Thymus (tissue), 11 donors: ENCODE measurements around the gene PAQR6. TPM values are rescaled to one million over a fixed set of nuclear protein-coding genes. Genes with fewer than 3 reads are reported as not detected.
"Not testable (repeated sequence)": the region's sequence is repeated elsewhere in the genome, so short reads cannot be mapped to it uniquely, and the experiment has no call there.

Experiments used
- DNase-seq, 9 donors: peaks; one replicate each; pipeline ENCODE4 v3.0.0-alpha.2; 2013; ENCODE audit warnings: low spot score in 9 of 9, low read depth in 6 of 9, missing footprints in 1 of 9
- H3K27ac ChIP-seq, 2 donors: one replicate each; pipeline ENCODE4 v1.5.1; 2013; ENCODE audit warnings: control low read depth in 1 of 2, low read depth in 1 of 2, low read length in 1 of 2, mild to moderate bottlenecking in 1 of 2, moderate library complexity in 1 of 2
- H3K27me3 ChIP-seq, 2 donors: one replicate each; pipeline ENCODE4 v1.5.1; 2013; ENCODE audit warnings: low read length in 1 of 2; ENCODE audit not compliant: control insufficient read depth in 2 of 2, insufficient read depth in 1 of 2
- H3K36me3 ChIP-seq, 2 donors: one replicate each; pipeline ENCODE4 v1.5.1; 2013; ENCODE audit warnings: low read length in 1 of 2, mild to moderate bottlenecking in 1 of 2, moderate library complexity in 1 of 2; ENCODE audit not compliant: control insufficient read depth in 2 of 2, insufficient read depth in 2 of 2
- H3K4me1 ChIP-seq, 2 donors: one replicate each; pipeline ENCODE4 v1.5.1; 2013; ENCODE audit warnings: low read length in 2 of 2; ENCODE audit not compliant: control insufficient read depth in 2 of 2, insufficient read depth in 2 of 2
- H3K4me3 ChIP-seq, 2 donors: one replicate each; pipeline ENCODE4 v1.5.1; 2013; ENCODE audit warnings: low read length in 2 of 2, control low read depth in 1 of 2, mild to moderate bottlenecking in 1 of 2
- H3K9me3 ChIP-seq, 2 donors: one replicate each; pipeline ENCODE4 v1.5.1; 2013; ENCODE audit warnings: low read length in 1 of 2, mild to moderate bottlenecking in 1 of 2; ENCODE audit not compliant: control insufficient read depth in 2 of 2, insufficient read depth in 1 of 2
- WGBS: extraction: QIAGEN DNeasy Blood & Tissue Kit; methylation state at CpG from one replicate; pipeline ENCODE4 v1.1.7; 2013; 5-methylcytosine and 5-hydroxymethylcytosine counted together
- polyA plus RNA-seq: library from polyadenylated mRNA; stranded (reverse); fragments of 200-250 nt; gene quantifications from one replicate; pipeline ENCODE4 v1.2.3, GENCODE V29; 2013
- total RNA-seq: library from RNA; stranded (reverse); fragments of 120-200 nt; gene quantifications from one replicate; pipeline ENCODE4 v1.2.4, GENCODE V29; 2013
- donor health status: healthy.

The PAQR6 gene
- total and polyA plus RNA-seq, 2 donors, result 0.61 to 8.6 TPM

DNA sequence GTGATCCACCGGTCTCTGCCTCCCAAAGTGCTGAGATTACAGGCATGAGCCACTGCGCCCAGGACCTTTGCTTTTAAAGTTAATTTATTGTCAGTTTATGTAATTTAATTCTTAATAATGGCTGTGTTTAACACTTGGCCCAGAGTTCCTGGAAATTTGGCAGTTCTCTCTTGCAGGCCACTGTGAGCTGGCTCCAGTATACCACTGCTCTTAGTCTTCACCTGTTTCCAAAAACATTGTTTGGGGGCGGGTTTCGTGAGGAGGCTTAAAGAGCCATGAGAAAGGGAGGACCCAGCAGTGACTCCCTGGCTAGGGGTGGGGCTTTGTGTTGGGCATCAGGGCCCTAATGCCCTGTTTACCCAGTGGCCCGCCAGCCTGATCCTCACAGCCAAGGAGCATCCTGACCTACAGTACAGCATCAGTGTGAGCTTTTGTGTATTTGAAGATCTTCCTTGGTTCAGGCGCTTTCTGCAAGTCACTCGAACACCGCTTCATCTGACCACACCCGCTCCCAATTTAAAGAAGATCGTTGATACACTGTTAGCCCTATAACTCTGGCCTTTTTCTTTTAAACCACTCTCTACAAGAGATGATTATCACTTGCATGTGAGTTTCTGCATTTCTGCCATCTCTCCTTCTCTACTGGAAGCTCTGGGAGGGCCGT lies 17.9 kb downstream of the PAQR6 start:
- Histone ChIP-seq H3K4me3 (no peak overlapping the region), H3K27me3 (no peaks in the 10 kb centered on the region), H3K9me3 (no peaks in the 10 kb centered on the region), H3K36me3 (peaks cover 22 to 39% of the 10 kb centered on the region in 2 donors), H3K4me1 (no peaks in the 10 kb centered on the region), H3K27ac (no peak overlapping the region)
- 97% methylated on average over 11 of the region's 11 CpGs for WGBS
- no peak for DNase-seq

DNA sequence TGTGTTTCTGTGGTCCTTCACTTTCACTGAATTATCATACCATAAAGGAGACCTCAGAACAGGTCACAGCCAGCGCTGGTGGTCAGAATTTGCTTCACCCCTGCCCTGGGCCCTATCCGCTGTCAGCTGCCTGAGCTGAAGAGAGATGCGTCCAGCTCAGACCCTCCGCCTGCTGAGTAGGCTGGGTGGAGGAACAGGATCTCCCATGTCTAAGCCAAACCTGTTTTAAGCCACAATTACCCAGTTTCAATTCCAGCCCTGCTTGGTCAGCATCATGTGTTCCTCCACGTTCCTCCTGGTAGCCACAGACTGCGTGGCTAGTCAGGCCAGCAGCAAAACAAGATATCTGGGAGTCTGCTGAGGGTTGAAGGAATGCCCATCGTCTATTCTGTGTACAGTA lies 19.4 kb downstream of the PAQR6 start:
- 90% methylated on average over 7 of the region's 7 CpGs for WGBS
- DNase-seq, result no peak
- H3K27ac ChIP-seq, result no peak overlapping the region
- H3K27me3 ChIP-seq, result no peaks in the 10 kb centered on the region
- H3K4me3 ChIP-seq, result no peak overlapping the region
- H3K9me3 ChIP-seq, result no peaks in the 10 kb centered on the region
- peaks cover 16 to 35% of the 10 kb centered on the region in 2 donors for H3K36me3 ChIP-seq
- H3K4me1 ChIP-seq, result no peaks in the 10 kb centered on the region

DNA sequence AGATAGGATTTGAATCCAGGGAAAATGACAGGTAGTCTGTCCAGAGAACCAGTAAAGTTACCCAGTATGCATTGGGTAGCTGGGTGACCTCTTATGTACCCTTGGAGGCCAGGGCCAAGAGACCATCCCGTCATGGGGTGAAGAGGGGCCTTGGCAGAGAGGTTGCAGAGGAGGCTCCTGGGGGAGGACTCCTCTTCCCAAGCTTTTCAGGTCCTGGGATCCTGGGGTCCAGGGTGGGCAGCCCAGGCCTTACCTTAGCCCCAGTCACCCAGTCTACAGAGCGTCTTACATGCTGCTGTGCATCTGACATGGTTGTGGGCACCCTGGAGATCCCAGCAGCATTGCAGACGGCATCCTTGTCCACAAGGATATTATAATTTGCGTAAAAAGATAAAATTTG lies 21.1 kb downstream of the PAQR6 start:
- Histone ChIP-seq H3K27me3 (no peaks in the 10 kb centered on the region), H3K27ac (no peak overlapping the region), H3K4me3 (no peak overlapping the region), H3K36me3 (peaks cover 29 to 40% of the 10 kb centered on the region in 2 donors), H3K9me3 (no peaks in the 10 kb centered on the region), H3K4me1 (no peaks in the 10 kb centered on the region)
- 98% methylated on average over 4 of the region's 4 CpGs for WGBS
- DNase-seq, result no peak

- H3K36me3 ChIP-seq, result peaks cover 31 to 46% of the 10 kb centered on the region in 2 donors
- no peak overlapping the region for H3K27ac ChIP-seq
Observed at GRCh38 chr1:156226116-156226538, 21.7 kb downstream of the PAQR6 start.

GRCh38 chr1:156225677-156226014 lies 22.2 kb downstream of the PAQR6 start:
- H3K36me3 ChIP-seq, result peaks cover 36 to 50% of the 10 kb centered on the region in 2 donors
- WGBS, result 23% methylated on average over 2 of the region's 2 CpGs
- no peak for DNase-seq
- H3K9me3 ChIP-seq, result no peaks in the 10 kb centered on the region
- H3K27me3 ChIP-seq, result no peaks in the 10 kb centered on the region
- no peak overlapping the region for H3K27ac ChIP-seq
- H3K4me3 ChIP-seq, result no peak overlapping the region
- no peaks in the 10 kb centered on the region for H3K4me1 ChIP-seq

More at GRCh38 chr1:156226116-156226538, 21.7 kb downstream of the PAQR6 start:
- 65% methylated on average over 2 of the region's 2 CpGs for WGBS
- no peak for DNase-seq
- H3K4me3 ChIP-seq, result no peak overlapping the region
- H3K9me3 ChIP-seq, result no peaks in the 10 kb centered on the region
- H3K4me1 ChIP-seq, result no peaks in the 10 kb centered on the region
- no peaks in the 10 kb centered on the region for H3K27me3 ChIP-seq

DNA sequence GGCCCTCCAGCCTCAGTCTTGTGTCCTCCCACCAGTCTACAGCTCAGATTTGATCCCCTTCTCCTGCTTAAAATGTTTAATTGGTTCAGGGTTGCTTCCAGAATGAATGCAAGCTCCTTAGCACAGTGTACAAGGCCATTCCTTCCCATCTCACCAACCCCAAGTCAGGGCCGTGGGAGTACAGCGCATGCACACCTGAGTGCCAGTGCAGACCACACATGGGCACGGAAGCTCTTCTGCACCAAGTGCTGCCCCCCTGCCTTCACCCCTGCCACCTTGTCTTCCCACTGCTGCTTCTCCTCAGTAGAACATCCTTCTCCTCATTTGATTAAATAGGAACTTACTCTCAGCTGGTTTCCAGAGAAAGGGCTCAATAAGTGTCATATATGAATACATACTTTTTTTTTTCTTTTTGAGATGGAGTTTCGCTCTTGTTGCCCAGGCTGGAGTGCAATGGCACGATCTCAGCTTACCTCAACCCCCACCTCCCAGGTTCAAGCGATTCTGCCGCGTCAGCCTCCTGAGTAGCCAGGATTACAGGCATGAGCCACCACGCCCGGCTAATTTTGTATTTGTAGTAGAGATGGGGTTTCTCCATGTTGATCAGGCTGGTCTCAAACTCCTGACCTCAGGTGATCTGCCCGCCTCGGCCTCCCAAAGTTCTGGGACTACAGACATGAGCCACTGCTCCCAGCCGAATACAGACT lies 25.7 kb downstream of the PAQR6 start:
- 98% methylated on average over 13 of the region's 13 CpGs for WGBS
- Histone ChIP-seq H3K4me1 (peaks cover 0 to 4% of the 10 kb centered on the region in 2 donors), H3K27me3 (no peaks in the 10 kb centered on the region), H3K27ac (no peak overlapping the region), H3K9me3 (no peaks in the 10 kb centered on the region), H3K4me3 (no peak overlapping the region), H3K36me3 (peaks cover 31 to 42% of the 10 kb centered on the region in 2 donors)
- no peak for DNase-seq

DNA sequence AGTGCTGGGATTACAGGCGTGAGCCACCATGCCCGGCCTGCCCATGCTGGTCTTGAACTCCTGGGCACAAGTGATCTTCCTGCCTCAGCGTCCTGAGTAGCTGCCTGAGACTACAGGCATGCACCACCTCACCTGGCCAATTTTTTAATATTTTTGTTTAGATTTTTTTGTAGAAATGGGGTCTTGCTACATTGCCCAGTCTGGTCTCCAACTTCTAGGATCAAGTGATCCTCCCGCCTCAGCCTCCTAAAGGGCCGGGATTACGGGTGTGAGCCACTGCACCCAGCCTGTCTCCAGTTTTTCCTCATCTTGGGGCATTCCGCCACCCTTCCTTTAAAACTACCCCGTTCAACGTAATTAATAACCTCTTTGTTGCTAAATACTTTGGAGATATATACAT lies 27.6 kb downstream of the PAQR6 start:
- Histone ChIP-seq H3K36me3 (peaks cover 27 to 32% of the 10 kb centered on the region in 2 donors), H3K9me3 (no peaks in the 10 kb centered on the region), H3K27me3 (no peaks in the 10 kb centered on the region), H3K4me1 (peaks cover 0 to 4% of the 10 kb centered on the region in 2 donors), H3K27ac (no peak overlapping the region), H3K4me3 (no peak overlapping the region)
- WGBS, result 98% methylated on average over 9 of the region's 9 CpGs
- DNase-seq, result no peak

DNA sequence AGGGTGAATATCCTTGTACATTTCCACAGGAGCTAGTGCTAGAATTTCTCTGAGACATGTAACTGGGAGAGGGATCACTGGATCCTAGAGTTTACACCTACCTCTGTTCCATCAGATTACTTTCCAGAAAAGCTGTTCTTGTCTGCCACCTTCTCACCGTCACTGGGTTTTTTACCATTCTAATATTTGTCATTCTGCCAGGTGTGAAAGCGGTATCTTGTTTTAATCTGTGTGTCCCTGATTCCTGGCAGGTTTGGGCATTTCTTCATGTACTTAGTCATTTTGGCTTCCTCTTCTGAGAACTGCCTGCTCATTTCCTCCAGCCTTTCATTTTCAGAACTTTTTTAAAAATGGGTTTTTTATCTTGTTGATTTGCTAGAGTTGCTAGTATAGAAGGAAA lies 30.0 kb downstream of the PAQR6 start:
- Histone ChIP-seq H3K36me3 (peaks cover 17 to 20% of the 10 kb centered on the region in 2 donors), H3K9me3 (no peaks in the 10 kb centered on the region), H3K4me3 (no peak overlapping the region), H3K27ac (peak overlapping the region in 1 of 2 donors; percentile 35), H3K4me1 (peaks cover 0 to 14% of the 10 kb centered on the region in 2 donors), H3K27me3 (no peaks in the 10 kb centered on the region)
- DNase-seq, result peak in 1 of 9 donors; percentile 31
- WGBS, result 21% methylated on average over 2 of the region's 2 CpGs

GRCh38 chr1:156216361-156217086 lies 31.3 kb downstream of the PAQR6 start:
- not testable (repeated sequence) for H3K9me3 ChIP-seq, H3K27me3 ChIP-seq, H3K4me3 ChIP-seq, H3K27ac ChIP-seq, DNase-seq
- peaks cover 11 to 22% of the 10 kb centered on the region in 2 donors for H3K36me3 ChIP-seq
- 95% methylated on average over 55 of the region's 55 CpGs for WGBS
- peaks cover 5 to 20% of the 10 kb centered on the region in 2 donors for H3K4me1 ChIP-seq
